Neuronal stem cell (in vitro differentiated cells): ENCODE results near the gene IL1F10.

Experiments
- DNase-seq: peaks from one replicate; pipeline ENCODE4 v3.0.0-alpha.2; 2013; ENCODE audit warnings: low spot score
- H2AFZ ChIP-seq: one replicate; pipeline ENCODE4 v1.6.1; 2013; ENCODE audit warnings: mild to moderate bottlenecking, low read length, inconsistent platforms
- H2AK5ac ChIP-seq: 2 replicates; pipeline ENCODE4 v1.6.1; 2013; ENCODE audit warnings: low read depth, mild to moderate bottlenecking, inconsistent platforms, low read length, moderate library complexity, mixed read lengths
- H2BK120ac ChIP-seq: 2 replicates; pipeline ENCODE4 v1.6.1; 2013; ENCODE audit warnings: low read depth, mild to moderate bottlenecking, inconsistent platforms, low read length, moderate library complexity, mixed read lengths
- H2BK12ac ChIP-seq: one replicate; pipeline ENCODE4 v1.6.1; 2013; ENCODE audit warnings: low read length, inconsistent platforms
- H2BK15ac ChIP-seq: 2 replicates; pipeline ENCODE4 v1.6.1; 2013; ENCODE audit warnings: mild to moderate bottlenecking, low read length, inconsistent platforms, mixed read lengths
- H2BK5ac ChIP-seq: one replicate; pipeline ENCODE4 v1.6.1; 2013; ENCODE audit warnings: inconsistent platforms, mild to moderate bottlenecking, low read length, moderate library complexity
- H3K14ac ChIP-seq: one replicate; pipeline ENCODE4 v1.6.1; 2013; ENCODE audit warnings: low read length, inconsistent platforms
- H3K18ac ChIP-seq: 2 replicates; pipeline ENCODE4 v1.6.1; 2013; ENCODE audit warnings: low read length, inconsistent platforms
- H3K23ac ChIP-seq: 2 replicates; pipeline ENCODE4 v1.6.1; 2013; ENCODE audit warnings: low read depth, mild to moderate bottlenecking, mixed read lengths, low read length, inconsistent platforms; ENCODE audit not compliant: poor library complexity
- H3K27ac ChIP-seq: replicated peaks from 3 replicates; pipeline ENCODE4 v1.5.1; 2013; ENCODE audit warnings: low read length, inconsistent platforms
- H3K27me3 ChIP-seq, 3 experiments: 2 replicates each; pipeline ENCODE4 v1.6.1; 2013; ENCODE audit warnings: low read length in 3 of 3, mild to moderate bottlenecking in 2 of 3, inconsistent platforms in 1 of 3, low read depth in 1 of 3, mixed read lengths in 1 of 3, moderate library complexity in 1 of 3; ENCODE audit not compliant: control insufficient read depth in 3 of 3, insufficient read depth in 3 of 3
- H3K36me3 ChIP-seq, 2 donors: replicated peaks in 1 of 2; 2 replicates each; pipeline ENCODE4 v1.6.1; 2013; ENCODE audit warnings: low read length in 2 of 2; ENCODE audit not compliant: control insufficient read depth in 2 of 2, insufficient read depth in 2 of 2
- H3K4ac ChIP-seq: 2 replicates; pipeline ENCODE4 v1.6.1; 2013; ENCODE audit warnings: inconsistent platforms, mild to moderate bottlenecking, low read length, moderate library complexity
- H3K4me1 ChIP-seq, 2 donors: 1 replicate in 1 of 2; 2 replicates in 1 of 2; pipeline ENCODE4 v1.6.1; 2013; ENCODE audit warnings: low read length in 2 of 2, low read depth in 1 of 2; ENCODE audit not compliant: control insufficient read depth in 2 of 2, insufficient read depth in 1 of 2
- H3K4me2 ChIP-seq: one replicate; pipeline ENCODE4 v1.6.1; 2013; ENCODE audit warnings: mild to moderate bottlenecking, low read length, inconsistent platforms; ENCODE audit not compliant: insufficient read depth, poor library complexity, severe bottlenecking
- H3K4me3 ChIP-seq, 2 donors: 2 replicates each; pipeline ENCODE4 v1.5.1; 2013; ENCODE audit warnings: low read length in 2 of 2, mild to moderate bottlenecking in 2 of 2, inconsistent platforms in 1 of 2, moderate library complexity in 1 of 2
- H3K79me1 ChIP-seq: one replicate; pipeline ENCODE4 v1.6.1; 2013; ENCODE audit warnings: low read depth, mild to moderate bottlenecking, inconsistent platforms, low read length, moderate library complexity
- H3K9ac ChIP-seq: one replicate; pipeline ENCODE4 v1.6.1; 2013; ENCODE audit warnings: mild to moderate bottlenecking, low read depth, low read length, inconsistent platforms; ENCODE audit not compliant: poor library complexity
- H3K9me3 ChIP-seq, 2 donors: replicated peaks in 1 of 2; 2 replicates each; pipeline versions ENCODE3 to v1.6.1; 2013; ENCODE audit warnings: low read length in 2 of 2, mild to moderate bottlenecking in 2 of 2, inconsistent platforms in 1 of 2, low read depth in 1 of 2, mixed read lengths in 1 of 2, moderate library complexity in 1 of 2; ENCODE audit not compliant: control insufficient read depth in 2 of 2, insufficient read depth in 1 of 2
- H4K8ac ChIP-seq: one replicate; pipeline ENCODE4 v1.6.1; 2013; ENCODE audit warnings: low read depth, mild to moderate bottlenecking, inconsistent platforms, low read length, moderate library complexity
- H4K91ac ChIP-seq: one replicate; pipeline ENCODE4 v1.6.1; 2013; ENCODE audit warnings: low read length, low read depth, mild to moderate bottlenecking, inconsistent platforms; ENCODE audit not compliant: poor library complexity
- WGBS, 2 donors: extraction: QIAGEN DNeasy Blood & Tissue Kit; methylation state at CpG; one replicate each; pipeline ENCODE4 v1.1.7; 2013; ENCODE audit warnings: missing lambda C conversion rate in 2 of 2, mixed read lengths in 1 of 2; ENCODE audit not compliant: insufficient read length in 2 of 2, insufficient replicate concordance in 1 of 2; ENCODE audit errors: extremely low coverage in 2 of 2; 5-methylcytosine and 5-hydroxymethylcytosine counted together

Gene IL1F10

GRCh38 chr2:113084249-113085000, 16.7 kb downstream of the IL1F10 start:
- no peak overlapping the region for H3K27ac ChIP-seq
- H3K4me1 ChIP-seq = no peaks in the 10 kb centered on the region
- no peak overlapping the region for H3K18ac ChIP-seq
- H3K9ac ChIP-seq = no peak overlapping the region
- no peak overlapping the region for H3K23ac ChIP-seq
- H3K4me2 ChIP-seq = no peak overlapping the region
- H2AK5ac ChIP-seq = no peak overlapping the region
- H3K4ac ChIP-seq = no peak overlapping the region
- no peak overlapping the region for H2BK15ac ChIP-seq
- H3K79me1 ChIP-seq = no peaks in the 10 kb centered on the region
- H2AFZ ChIP-seq = no peak overlapping the region
- peaks cover 0 to 10% (median 0%) of the 10 kb centered on the region in 3 experiments for H3K27me3 ChIP-seq
- H4K8ac ChIP-seq = no peak overlapping the region
- no peak overlapping the region for H2BK120ac ChIP-seq
- no peak overlapping the region for H4K91ac ChIP-seq
- no peak overlapping the region for H3K14ac ChIP-seq
- no CpG with 5 or more reads among the region's 5 CpGs for WGBS, 2 donors
- no peaks in the 10 kb centered on the region for H3K36me3 ChIP-seq
- no peak for DNase-seq
- H3K4me3 ChIP-seq = no peak overlapping the region
- no peaks in the 10 kb centered on the region for H3K9me3 ChIP-seq
- H2BK12ac ChIP-seq = no peak overlapping the region
- no peak overlapping the region for H2BK5ac ChIP-seq

DNA sequence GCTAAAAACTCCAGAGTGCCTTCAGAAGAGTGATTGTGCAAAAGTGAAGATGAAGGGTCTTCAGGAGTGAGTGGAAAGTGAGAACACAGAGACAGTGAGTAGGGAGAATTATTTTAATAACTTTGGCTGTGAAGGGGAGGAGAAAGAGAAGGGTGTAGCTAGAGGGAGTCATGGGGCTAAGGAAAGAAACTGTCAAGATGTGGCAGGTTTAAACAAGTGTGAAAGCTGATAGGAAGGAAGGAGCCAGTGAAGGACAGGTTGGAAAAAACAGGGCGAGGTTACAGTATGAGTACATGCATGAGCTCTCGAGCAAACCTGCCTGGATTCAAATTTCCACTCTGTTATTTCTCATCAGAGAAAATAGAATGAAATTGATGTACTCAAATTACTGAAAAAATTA, 17.8 kb downstream of the IL1F10 start:
- Histone ChIP-seq H2BK15ac (no peak overlapping the region), H2AK5ac (no peak overlapping the region), H3K27me3 (peaks cover 0 to 10% (median 0%) of the 10 kb centered on the region in 3 experiments), H4K8ac (no peak overlapping the region), H3K9me3 (no peaks in the 10 kb centered on the region), H2BK12ac (no peak overlapping the region), H3K36me3 (no peaks in the 10 kb centered on the region), H3K27ac (no peak overlapping the region), H2AFZ (no peak overlapping the region), H3K4me2 (no peak overlapping the region), H3K18ac (no peak overlapping the region), H3K4me3 (no peak overlapping the region), H3K4me1 (no peaks in the 10 kb centered on the region), H3K79me1 (no peaks in the 10 kb centered on the region), H3K9ac (no peak overlapping the region), H4K91ac (no peak overlapping the region), H3K23ac (no peak overlapping the region), H2BK120ac (no peak overlapping the region), H3K4ac (no peak overlapping the region), H2BK5ac (no peak overlapping the region), H3K14ac (no peak overlapping the region)
- DNase-seq = no peak
- no CpG with 5 or more reads among the region's 2 CpGs for WGBS, 2 donors

GRCh38 chr2:113088213-113088992, 20.6 kb downstream of the IL1F10 start:
- Histone ChIP-seq H4K8ac (no peak overlapping the region), H3K79me1 (no peaks in the 10 kb centered on the region), H2BK5ac (no peak overlapping the region), H3K4me1 (no peaks in the 10 kb centered on the region), H3K23ac (no peak overlapping the region), H4K91ac (no peak overlapping the region), H2AK5ac (no peak overlapping the region), H2BK120ac (no peak overlapping the region), H3K14ac (no peak overlapping the region), H3K9me3 (no peaks in the 10 kb centered on the region), H3K36me3 (no peaks in the 10 kb centered on the region), H3K4ac (no peak overlapping the region), H2BK12ac (no peak overlapping the region), H3K18ac (no peak overlapping the region), H2BK15ac (no peak overlapping the region), H3K27ac (no peak overlapping the region), H3K4me3 (no peak overlapping the region), H2AFZ (no peak overlapping the region), H3K4me2 (no peak overlapping the region), H3K27me3 (peaks cover 0 to 4% (median 0%) of the 10 kb centered on the region in 3 experiments), H3K9ac (no peak overlapping the region)
- DNase-seq = no peak

- Histone ChIP-seq H3K4me2 (no peak overlapping the region), H3K9ac (no peak overlapping the region), H3K18ac (no peak overlapping the region), H4K91ac (no peak overlapping the region), H2AFZ (no peak overlapping the region), H3K27me3 (peaks cover 0 to 4% (median 0%) of the 10 kb centered on the region in 3 experiments), H3K27ac (no peak overlapping the region), H2BK12ac (no peak overlapping the region), H2BK120ac (no peak overlapping the region), H3K79me1 (no peaks in the 10 kb centered on the region), H3K4me3 (no peak overlapping the region), H2BK15ac (no peak overlapping the region), H2BK5ac (no peak overlapping the region), H3K4me1 (no peaks in the 10 kb centered on the region), H3K14ac (no peak overlapping the region), H3K36me3 (no peaks in the 10 kb centered on the region), H2AK5ac (no peak overlapping the region), H3K23ac (no peak overlapping the region), H4K8ac (no peak overlapping the region), H3K9me3 (no peaks in the 10 kb centered on the region), H3K4ac (no peak overlapping the region)
- no peak for DNase-seq
Measured at GRCh38 chr2:113089916-113090315, 22.1 kb downstream of the IL1F10 start.
